ENCODE results near the gene SLC25A52.

SLC25A52 gene

DNA sequence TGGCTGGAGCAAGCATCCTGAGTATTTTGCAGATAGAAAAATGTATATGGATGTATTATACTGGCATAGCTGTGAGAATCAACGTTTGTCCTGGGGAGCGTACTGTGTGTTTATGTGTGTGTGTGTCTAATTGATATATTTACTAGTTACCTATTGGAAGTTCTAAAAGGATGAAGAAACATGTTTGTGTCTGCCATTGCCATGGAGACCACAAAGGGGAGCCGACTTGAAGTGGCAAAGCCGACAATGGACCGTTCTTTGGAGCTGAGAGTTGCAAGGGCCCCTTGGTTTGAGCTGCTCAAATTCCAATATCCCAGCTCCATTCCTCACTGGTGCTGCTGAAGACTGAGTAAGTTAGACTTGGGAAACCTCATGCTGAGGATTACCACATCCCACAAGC, 14.3 kb upstream of the SLC25A52 start:
- Histone ChIP-seq H4K20me1 (ENCODE audit: insufficient read depth, low read length) (no peaks in the 10 kb centered on the region), H3K36me3 (replicated peaks; ENCODE audit: insufficient read depth, low read length) (no peaks in the 10 kb centered on the region), H3K9me2 (replicated peaks; ENCODE audit: insufficient read depth, low read length) (no peaks in the 10 kb centered on the region), H3K79me2 (ENCODE audit: low read length) (no peaks in the 10 kb centered on the region), H3K4me1 (ENCODE audit: low read length) (no peaks in the 10 kb centered on the region), H3K9me3 (replicated peaks; ENCODE audit: insufficient read depth, low read length) (no peaks in the 10 kb centered on the region), H3F3A (ENCODE audit: insufficient read depth, low read length) (no peaks in the 10 kb centered on the region), H3K4me3 (ENCODE audit: low read length) (no peak overlapping the region), H3K4me2 (ENCODE audit: low read depth, low read length) (no peak overlapping the region; the same call in 1 of the 2 replicates), H3K27me3 (replicated peaks; ENCODE audit: insufficient read depth, low read length) (no peaks in the 10 kb centered on the region), H3K27ac (ENCODE audit: low read length) (no peak overlapping the region), H3K9ac (ENCODE audit: low read length) (no peak overlapping the region), H2AFZ (ENCODE audit: low read length) (no peak overlapping the region)
- TF ChIP-seq EZH2phosphoT487 (IDR thresholded peaks at IDR 0.05; ENCODE audit: low read length), result no peak
- TF ChIP-seq, protein P1, sequence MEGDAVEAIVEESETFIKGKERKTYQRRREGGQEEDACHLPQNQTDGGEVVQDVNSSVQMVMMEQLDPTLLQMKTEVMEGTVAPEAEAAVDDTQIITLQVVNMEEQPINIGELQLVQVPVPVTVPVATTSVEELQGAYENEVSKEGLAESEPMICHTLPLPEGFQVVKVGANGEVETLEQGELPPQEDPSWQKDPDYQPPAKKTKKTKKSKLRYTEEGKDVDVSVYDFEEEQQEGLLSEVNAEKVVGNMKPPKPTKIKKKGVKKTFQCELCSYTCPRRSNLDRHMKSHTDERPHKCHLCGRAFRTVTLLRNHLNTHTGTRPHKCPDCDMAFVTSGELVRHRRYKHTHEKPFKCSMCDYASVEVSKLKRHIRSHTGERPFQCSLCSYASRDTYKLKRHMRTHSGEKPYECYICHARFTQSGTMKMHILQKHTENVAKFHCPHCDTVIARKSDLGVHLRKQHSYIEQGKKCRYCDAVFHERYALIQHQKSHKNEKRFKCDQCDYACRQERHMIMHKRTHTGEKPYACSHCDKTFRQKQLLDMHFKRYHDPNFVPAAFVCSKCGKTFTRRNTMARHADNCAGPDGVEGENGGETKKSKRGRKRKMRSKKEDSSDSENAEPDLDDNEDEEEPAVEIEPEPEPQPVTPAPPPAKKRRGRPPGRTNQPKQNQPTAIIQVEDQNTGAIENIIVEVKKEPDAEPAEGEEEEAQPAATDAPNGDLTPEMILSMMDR (IDR thresholded peaks at IDR 0.05; ENCODE audit: low read length), result no peak
- no peak for TF ChIP-seq EZH2 (optimal IDR thresholded peaks at IDR 0.05; ENCODE audit: low read depth, low read length)
- DNase-seq, result no peak

DNA sequence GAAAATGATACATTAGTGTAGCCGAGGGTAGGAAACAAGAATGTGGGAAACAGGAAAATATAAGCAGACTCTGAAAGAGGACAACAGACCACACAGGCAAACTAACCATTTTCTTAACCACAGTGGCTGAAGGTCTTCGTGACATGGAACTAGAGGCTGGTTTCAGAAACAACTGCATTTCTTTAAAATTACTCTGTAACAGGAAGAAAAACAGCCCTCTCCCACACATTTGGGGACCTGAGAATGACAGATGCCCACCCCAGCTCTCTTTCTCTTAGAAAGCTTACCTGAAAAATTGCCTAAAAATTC, 13.8 kb upstream of the SLC25A52 start:
- TF ChIP-seq EZH2phosphoT487 (IDR thresholded peaks at IDR 0.05; ENCODE audit: low read length) (no peak), EZH2 (optimal IDR thresholded peaks at IDR 0.05; ENCODE audit: low read depth, low read length) (no peak)
- TF ChIP-seq, protein P1 (IDR thresholded peaks at IDR 0.05; ENCODE audit: low read length), result no peak
- Histone ChIP-seq H3K4me3 (ENCODE audit: low read length) (peak overlapping the region; percentile 39), H3F3A (ENCODE audit: insufficient read depth, low read length) (no peaks in the 10 kb centered on the region), H3K4me2 (ENCODE audit: low read depth, low read length) (peak overlapping the region; percentile 46; the same call in 1 of the 2 replicates), H4K20me1 (ENCODE audit: insufficient read depth, low read length) (no peaks in the 10 kb centered on the region), H3K36me3 (replicated peaks; ENCODE audit: insufficient read depth, low read length) (no peaks in the 10 kb centered on the region), H3K4me1 (ENCODE audit: low read length) (no peaks in the 10 kb centered on the region), H3K79me2 (ENCODE audit: low read length) (no peaks in the 10 kb centered on the region), H3K27me3 (replicated peaks; ENCODE audit: insufficient read depth, low read length) (no peaks in the 10 kb centered on the region), H3K9me3 (replicated peaks; ENCODE audit: insufficient read depth, low read length) (no peaks in the 10 kb centered on the region), H3K9ac (ENCODE audit: low read length) (no peak overlapping the region), H2AFZ (ENCODE audit: low read length) (peak overlapping the region; percentile 22), H3K27ac (ENCODE audit: low read length) (peak overlapping the region; percentile 12; the same call in 1 of the 2 replicates), H3K9me2 (replicated peaks; ENCODE audit: insufficient read depth, low read length) (no peaks in the 10 kb centered on the region)
- DNase-seq, result peak; percentile 14

DNA sequence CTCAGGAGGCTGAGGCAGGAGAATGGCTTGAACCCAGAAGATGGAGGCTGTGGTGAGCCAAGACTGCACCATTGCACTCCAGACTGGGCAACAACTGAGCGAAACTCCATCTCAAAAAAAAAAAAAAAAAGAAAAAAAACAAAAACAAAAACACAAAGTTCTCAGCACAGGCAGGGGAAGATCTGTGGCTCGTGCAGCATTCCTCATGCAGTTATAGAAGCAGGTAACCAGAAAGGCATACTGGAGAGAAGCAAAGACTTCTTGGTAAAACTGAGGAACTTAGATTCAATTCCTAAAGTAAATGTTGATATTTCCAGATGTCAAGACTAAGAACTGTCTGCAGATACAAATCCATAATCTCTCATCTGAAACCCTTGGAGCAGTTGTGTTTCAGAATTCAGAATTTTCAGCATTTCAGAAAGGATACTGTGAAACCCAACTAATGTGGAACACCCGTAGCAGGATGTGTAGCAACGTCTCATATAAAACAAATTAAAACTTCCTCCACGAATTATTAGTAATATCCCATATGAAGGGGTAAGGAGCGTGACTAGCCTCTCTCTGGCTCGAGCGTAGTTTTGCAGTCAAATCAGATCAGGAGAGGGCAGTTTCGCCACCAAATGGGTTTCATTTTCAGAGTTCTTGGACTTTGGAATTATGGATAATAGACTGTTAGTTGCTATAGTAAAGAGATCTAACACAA, 13.2 kb upstream of the SLC25A52 start:
- H3K27me3 ChIP-seq (replicated peaks; ENCODE audit: insufficient read depth, low read length), result no peaks in the 10 kb centered on the region
- no peaks in the 10 kb centered on the region for H3K9me2 ChIP-seq (replicated peaks; ENCODE audit: insufficient read depth, low read length)
- H3K4me2 ChIP-seq (ENCODE audit: low read depth, low read length), result peak overlapping the region; percentile 46; the same call in 1 of the 2 replicates
- no peaks in the 10 kb centered on the region for H3K4me1 ChIP-seq (ENCODE audit: low read length)
- no peaks in the 10 kb centered on the region for H3F3A ChIP-seq (ENCODE audit: insufficient read depth, low read length)
- no peak for DNase-seq
- H3K27ac ChIP-seq (ENCODE audit: low read length), result peak overlapping the region; percentile 12; the same call in 1 of the 2 replicates
- no peak overlapping the region for H3K9ac ChIP-seq (ENCODE audit: low read length)
- no peak for TF ChIP-seq EZH2phosphoT487 (IDR thresholded peaks at IDR 0.05; ENCODE audit: low read length)
- TF ChIP-seq EZH2 (optimal IDR thresholded peaks at IDR 0.05; ENCODE audit: low read depth, low read length), result no peak
- TF ChIP-seq, protein P1 (IDR thresholded peaks at IDR 0.05; ENCODE audit: low read length), result no peak
- no peaks in the 10 kb centered on the region for H3K36me3 ChIP-seq (replicated peaks; ENCODE audit: insufficient read depth, low read length)
- H3K4me3 ChIP-seq (ENCODE audit: low read length), result peak overlapping the region; percentile 39
- H3K9me3 ChIP-seq (replicated peaks; ENCODE audit: insufficient read depth, low read length), result no peaks in the 10 kb centered on the region
- H2AFZ ChIP-seq (ENCODE audit: low read length), result peak overlapping the region; percentile 22
- H4K20me1 ChIP-seq (ENCODE audit: insufficient read depth, low read length), result no peaks in the 10 kb centered on the region
- no peaks in the 10 kb centered on the region for H3K79me2 ChIP-seq (ENCODE audit: low read length)

Data from MM.1S (cell line).